Fibroblast of villous mesenchyme (primary cell): Measurements from ENCODE around the gene GABRD. TPM values are rescaled to one million over a fixed set of nuclear protein-coding genes. Genes with fewer than 3 reads are reported as not detected.

Experiments
- DNase-seq: peaks from one replicate; pipeline ENCODE4 v3.0.0-alpha.2; 2010; ENCODE audit warnings: low read depth
- H3K4me3 ChIP-seq: 2 replicates; pipeline ENCODE4 v1.5.1; 2011; ENCODE audit warnings: low read depth, mild to moderate bottlenecking, low read length
- total RNA-seq: library from RNA; depleted of rRNA; stranded (reverse); fragments of >200 nt; gene quantifications from 2 replicates; pipeline ENCODE4 v1.2.3, GENCODE V29; 2012
- TF ChIP-seq, protein P1 (sequence below): IDR thresholded peaks from 2 replicates; pipeline ENCODE4 v1.5.1; 2012; ENCODE audit warnings: low read depth, mild to moderate bottlenecking, low read length; ENCODE audit not compliant: insufficient read depth

GABRD gene
- total RNA-seq, 1 donor, result not detected

DNA sequence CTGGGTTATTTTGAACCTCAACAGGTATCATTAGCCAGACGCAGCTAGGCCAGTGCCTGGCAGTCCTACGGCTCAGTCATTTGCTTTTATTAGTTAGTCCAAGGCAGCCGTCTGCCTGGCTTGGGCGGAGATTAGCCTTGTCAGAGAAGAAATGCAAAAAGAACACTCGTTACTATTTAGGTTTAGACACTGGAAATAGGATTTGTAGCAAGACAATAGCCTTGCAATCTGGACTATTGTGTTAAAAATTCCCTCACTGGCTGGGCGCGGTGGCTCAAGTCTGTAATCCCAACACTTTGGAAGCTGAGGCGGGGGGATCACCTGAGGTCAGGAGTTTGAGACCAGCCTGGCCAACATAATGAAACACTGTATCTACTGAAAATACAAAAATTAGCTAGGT, 20.1 kb downstream of the GABRD start:
- no peak for DNase-seq
- no peak overlapping the region for H3K4me3 ChIP-seq
- TF ChIP-seq, protein P1, sequence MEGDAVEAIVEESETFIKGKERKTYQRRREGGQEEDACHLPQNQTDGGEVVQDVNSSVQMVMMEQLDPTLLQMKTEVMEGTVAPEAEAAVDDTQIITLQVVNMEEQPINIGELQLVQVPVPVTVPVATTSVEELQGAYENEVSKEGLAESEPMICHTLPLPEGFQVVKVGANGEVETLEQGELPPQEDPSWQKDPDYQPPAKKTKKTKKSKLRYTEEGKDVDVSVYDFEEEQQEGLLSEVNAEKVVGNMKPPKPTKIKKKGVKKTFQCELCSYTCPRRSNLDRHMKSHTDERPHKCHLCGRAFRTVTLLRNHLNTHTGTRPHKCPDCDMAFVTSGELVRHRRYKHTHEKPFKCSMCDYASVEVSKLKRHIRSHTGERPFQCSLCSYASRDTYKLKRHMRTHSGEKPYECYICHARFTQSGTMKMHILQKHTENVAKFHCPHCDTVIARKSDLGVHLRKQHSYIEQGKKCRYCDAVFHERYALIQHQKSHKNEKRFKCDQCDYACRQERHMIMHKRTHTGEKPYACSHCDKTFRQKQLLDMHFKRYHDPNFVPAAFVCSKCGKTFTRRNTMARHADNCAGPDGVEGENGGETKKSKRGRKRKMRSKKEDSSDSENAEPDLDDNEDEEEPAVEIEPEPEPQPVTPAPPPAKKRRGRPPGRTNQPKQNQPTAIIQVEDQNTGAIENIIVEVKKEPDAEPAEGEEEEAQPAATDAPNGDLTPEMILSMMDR, result no peak

DNA sequence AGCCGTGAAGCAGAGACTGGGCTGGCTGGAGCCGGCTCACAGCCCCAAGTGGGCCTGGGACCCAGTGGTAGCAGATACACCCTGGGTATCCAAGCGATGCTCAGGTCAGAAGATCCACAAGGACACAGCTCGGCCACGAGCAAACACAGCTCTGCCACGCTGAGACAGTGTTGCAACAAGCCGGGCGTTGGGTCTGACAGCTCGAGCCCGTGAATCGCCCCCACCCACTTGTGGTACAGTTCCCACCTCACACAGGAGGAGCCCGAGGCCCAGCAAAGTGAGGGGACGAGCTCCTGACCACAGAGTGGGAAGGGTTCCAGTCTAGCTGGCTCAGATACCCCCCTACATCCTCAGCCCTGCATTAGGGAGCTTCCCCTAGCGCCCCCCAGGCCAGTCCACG, 22.2 kb downstream of the GABRD start:
- no peak for DNase-seq
- TF ChIP-seq, protein P1, result no peak
- no peak overlapping the region for H3K4me3 ChIP-seq

DNA sequence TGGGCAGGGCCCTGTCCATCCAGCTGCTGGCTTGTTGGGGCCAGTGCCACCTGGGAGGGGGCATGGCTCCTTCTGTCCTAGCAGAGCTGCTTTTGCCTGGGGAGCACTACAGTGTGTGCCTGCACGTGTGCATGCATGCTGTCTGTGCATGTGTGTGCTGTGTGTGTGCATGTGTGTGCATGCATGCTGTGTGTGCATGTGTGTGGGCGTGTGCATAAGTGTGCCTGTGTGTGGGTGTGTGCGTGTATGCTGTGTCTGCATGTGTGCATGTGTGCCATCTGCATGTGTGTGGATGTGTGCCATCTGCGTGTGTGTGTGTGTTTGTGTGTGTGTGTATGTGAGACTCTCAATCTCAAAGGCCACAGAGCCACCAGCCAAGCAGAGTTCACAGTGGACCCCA, 22.7 kb downstream of the GABRD start:
- DNase-seq, result no peak
- no peak overlapping the region for H3K4me3 ChIP-seq
- TF ChIP-seq, protein P1, result no peak

DNA sequence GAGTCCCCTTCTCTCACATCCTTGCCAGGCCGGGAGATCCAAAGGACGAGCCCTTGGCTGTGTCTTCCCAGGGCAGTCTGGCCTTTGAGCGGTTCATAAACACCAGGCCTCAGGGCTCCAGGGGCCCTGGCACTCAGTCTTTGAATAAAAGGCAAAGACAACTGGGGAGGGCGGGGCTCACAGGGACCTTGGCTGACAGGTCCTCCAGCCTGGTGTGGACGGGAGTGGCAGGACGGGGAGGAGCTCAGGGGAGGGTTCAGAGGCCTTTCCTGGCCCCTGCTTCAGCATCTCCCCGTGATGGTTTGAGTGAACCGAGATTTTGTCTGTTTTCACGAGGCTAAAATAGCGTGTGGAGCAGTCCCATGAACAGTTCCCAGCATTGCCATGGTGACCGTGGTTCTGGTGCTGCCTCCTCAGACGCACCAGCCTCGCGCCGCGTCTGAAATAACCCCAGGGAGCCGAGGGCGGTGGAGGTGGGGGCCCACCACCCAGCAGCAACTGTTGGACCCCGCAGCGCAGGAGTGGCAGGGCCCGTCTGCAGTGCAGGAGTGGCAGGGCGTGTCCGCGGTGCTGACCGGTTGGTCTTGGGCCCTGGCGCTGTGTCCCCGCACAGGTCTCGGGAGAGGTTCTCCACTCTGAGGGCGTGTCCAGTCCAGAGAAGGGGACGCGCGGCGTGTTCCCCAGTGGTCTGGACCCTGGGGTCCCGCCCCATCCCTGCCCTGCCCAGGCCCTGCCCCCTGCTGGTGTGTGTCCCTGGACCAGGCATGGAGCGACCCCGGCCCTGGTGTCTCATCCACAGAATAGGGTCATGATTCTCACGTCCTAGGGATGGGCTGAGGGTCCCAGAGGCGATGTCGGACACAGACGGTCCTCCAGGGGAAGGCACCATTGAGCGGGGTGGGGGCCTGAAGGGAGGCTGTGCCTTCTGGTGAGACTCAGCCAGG, 24.0 kb downstream of the GABRD start:
- H3K4me3 ChIP-seq, result no peak overlapping the region
- DNase-seq, result no peak
- TF ChIP-seq, protein P1, result no peak

- DNase-seq, result no peak
- TF ChIP-seq, protein P1, result no peak
- no peak overlapping the region for H3K4me3 ChIP-seq
These were observed 24.7 kb downstream of the GABRD start for GRCh38 chr1:2043886-2044285.

- DNase-seq, result peak; percentile 38
- no peak overlapping the region for H3K4me3 ChIP-seq
- TF ChIP-seq, protein P1, result peak; percentile 71
These were observed 25.6 kb downstream of the GABRD start for GRCh38 chr1:2044510-2045319.
